NCI-H2196 (cell line): ENCODE measurements around the gene OGA.
A peak's percentile ranks its signal among the peaks of the same experiment; 100 is the strongest.
"Not testable (repeated sequence)": the region's sequence is repeated elsewhere in the genome, so short reads cannot be mapped to it uniquely, and the experiment has no call there.

ENCODE experiments used
- DNase-seq: peaks from one replicate; lab custom pipeline; 2025; ENCODE audit not compliant: unreplicated experiment; lab: John Stamatoyannopoulos, UW

Gene OGA

DNA sequence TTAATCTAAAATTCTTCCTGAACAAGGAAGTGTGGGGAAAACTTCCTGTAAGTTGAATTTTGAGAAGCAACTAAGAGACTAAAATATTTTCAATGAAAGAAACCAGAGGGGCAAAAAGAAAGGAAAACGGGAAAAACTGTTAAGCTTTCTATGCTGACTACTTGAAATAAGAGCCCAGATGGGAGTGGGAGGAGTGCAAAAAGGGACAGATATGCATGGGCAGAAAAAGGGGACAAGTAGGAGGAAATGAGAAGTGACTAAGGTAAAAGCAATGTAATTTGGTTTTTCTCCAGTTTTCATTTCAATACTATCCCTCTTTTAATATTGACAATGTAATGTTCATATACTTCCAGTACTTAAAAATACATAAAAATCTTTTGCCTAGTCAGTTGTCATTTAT lies 11.1 kb downstream of the OGA start:
- DNase-seq, result no peak

DNA sequence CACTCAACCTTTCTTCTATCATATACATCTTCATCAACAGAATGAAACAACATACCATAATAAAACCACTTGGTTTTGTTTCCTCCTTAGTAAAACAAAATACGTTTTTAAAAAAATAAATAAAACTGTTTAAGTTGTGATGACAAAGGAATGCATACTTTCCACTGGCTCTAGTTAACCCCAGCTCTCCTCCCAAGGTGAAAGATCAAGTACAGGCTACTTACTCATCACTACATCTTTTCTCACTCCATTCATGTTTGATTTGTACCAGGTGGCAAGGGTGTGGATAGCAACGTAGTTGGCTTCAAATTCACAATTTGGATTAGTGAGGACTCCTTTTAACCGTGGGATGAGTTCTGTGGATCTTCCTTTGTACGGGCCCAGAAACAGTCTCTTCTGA lies 14.7 kb downstream of the OGA start:
- DNase-seq, result no peak

DNA sequence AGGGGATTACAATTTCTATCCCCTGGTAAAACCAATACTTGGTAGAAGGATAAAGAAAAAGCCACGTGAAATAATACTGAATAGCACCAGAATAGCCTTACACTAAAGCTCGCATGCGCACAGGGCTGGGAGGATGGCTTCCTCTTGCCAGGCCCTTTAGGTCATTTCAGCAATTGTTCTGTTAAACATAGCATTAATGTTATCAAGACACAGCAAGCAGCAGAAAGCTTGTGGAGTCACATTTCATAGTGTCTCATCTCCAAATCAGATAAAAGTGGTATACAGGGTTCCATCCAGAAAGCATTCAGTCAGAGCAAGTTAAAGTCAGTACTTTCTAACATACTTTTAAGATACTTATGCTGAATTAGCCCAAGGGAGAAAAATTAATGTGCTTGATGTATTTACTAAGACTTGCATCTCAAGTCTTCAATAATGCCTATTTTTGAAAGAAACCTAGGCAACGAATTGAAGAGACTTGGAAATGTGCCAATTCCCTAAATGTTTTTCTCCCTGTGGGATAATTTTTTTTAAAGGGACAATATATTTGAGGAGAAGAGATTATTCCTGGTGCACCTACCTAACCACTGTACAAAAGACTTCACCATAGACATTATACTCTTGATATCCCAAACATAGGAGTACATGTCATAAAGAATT lies 20.7 kb downstream of the OGA start:
- no peak for DNase-seq

DNA sequence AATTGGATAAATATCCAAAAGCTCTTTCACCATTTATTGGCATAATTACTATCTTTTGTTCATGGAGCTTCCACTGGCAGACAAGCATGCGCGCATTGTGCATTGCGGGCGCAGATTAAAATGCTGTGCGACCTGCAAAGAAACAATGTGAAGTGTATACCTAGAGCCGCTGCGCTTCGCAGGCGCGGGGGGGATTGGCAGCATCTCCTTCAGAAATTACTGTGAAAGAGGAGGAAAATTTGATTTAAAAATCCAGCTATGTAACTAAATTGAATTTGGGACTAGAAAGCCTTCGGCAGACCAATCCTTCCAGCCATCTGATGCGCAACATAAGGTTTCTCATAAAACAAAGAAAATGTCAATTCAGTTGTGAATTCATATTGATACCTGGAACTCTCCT lies 24.7 kb downstream of the OGA start:
- no peak for DNase-seq

DNA sequence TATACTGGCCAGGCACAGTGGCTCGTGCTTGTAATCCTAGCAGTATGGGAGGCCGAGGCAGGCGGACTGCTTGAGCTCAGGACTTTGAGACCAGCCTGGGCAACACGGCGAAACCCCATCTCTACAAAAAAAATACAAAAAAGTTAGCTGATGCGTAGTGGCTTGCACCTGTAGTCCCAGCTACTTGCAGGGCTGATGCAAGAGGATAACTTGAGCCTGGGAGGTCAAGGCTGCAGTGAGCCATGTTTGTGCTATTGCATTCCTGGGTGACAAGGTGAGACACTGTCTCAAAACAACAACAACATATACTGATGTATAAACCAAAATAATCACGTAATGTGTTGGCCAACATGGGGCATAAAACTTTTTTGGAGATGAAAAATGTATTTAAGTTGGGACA lies 28.6 kb downstream of the OGA start:
- DNase-seq, result no peak

DNA sequence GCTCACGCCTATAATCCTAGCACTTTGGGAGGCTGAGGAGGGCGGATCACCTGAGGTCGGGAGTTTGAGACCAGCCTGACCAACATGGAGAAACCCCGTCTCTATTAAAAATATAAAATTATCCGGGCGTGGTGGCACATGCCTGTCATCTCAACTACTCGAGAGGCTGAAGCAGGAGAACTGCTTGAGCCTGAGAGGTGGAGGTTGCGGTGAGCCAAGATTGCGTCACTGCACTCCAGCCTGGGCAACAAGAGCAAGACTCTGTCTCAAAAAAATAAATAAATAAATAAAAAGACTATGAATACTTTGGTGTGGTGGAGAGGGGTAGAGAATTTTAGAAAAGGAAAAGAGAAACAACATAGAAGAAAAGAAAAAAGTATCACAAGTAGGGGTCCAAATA lies 29.0 kb downstream of the OGA start:
- not testable (repeated sequence) for DNase-seq

DNA sequence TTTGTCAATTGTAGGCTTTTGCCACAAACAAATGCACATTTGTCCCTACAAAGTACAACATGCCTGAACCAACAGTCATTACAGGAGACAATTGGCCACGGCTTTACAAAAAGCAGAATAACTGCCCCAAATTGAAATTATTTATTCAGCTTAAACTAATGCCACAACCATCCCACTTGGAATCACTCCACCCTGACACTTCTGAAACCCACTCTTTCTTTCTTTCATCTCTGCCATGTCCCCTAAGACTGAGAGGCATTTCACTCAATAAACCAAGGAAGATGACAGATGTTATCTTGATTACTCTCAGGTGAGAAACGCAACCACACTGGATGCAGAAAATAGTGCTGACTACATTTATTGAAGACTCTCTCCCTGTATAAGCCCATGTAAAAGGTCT lies 32.4 kb downstream of the OGA start:
- DNase-seq, result no peak

DNA sequence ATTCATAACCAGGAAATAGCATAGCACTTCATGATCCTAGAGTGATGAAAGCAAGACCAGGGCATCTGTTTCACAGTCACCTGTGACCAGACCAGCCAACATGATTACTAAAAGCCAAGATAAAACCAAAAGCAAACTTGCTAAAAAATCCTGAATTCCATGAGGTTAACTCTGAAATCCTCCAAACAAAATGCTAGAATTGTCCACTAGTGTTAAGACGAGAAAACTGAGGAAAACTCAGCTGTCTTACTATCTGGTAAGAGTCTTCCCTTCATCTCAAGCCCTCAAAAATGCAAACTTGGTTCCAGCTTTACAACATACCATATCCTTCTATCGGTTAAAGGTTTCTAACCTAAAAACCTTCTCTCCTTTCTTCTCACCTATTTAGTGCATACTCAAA lies 33.7 kb downstream of the OGA start:
- DNase-seq, result no peak

DNA sequence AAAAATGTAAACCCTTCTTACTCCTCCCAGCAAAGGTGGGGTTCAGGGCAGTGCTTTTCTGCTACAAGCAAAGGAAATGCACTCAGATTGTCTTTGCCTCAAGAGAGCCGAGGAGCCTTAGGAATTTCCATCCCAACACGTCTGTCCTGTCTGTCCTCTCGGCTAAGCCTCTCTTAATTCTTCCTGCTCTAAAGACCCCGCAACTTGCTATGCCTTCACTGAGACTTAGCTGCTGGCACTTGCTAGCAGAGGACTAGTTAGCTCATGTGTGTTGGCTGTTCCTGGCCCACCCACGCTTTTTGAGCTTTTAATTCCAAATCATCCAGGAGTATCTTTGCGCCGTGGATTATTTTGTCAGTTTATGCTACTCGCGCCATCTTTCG lies 34.5 kb downstream of the OGA start:
- no peak for DNase-seq

DNA sequence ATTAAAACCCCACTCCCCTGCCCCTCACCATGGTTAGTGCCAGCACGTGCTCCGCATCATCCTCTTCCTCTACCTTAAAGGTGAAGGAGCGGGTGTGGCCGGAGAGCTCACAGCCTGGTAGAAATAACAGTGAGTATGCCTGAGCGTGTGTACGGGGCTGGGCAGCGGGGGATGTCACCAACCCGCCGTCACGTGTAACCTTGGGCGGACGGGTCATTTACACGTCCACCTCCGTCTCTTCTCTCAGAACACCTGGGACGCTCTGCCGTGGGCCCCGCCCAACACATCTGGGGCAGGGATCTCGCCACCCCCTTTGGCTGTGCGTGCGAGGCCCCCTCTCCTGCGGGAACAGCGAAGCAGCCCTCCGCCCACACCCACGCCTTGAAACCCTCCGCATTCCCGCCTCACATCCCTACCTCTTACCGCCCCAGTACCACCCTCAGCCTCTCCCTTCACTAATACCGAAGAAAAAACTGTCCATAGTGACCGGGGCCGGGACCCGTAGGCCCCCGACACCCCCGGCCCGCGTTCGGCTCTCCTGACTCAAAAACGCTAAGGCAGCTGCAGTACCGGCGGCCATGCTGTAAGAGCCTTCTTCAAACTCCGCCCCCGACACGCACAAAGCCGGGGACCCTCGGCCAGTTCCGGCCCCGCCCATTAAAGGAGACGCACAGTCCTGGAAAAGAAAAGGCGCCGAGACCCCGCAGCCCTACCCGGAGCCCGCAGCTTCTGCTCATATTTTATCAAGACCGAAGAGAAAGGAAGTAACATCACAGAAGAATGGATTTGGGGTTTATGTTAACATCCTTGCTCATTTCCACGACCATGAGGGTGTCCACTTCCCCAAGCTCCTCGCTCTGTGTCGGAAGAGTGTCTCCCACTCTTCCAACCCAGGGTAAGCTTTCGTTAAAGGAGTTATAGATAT lies 35.2 kb downstream of the OGA start, which contains the start of gene NPM3:
Gene NPM3 (minus strand): TSS at position 636 of the 925 bp plus-strand sequence. CDS start 56 bp downstream, at position 580.
- peak; percentile 67 for DNase-seq

DNA sequence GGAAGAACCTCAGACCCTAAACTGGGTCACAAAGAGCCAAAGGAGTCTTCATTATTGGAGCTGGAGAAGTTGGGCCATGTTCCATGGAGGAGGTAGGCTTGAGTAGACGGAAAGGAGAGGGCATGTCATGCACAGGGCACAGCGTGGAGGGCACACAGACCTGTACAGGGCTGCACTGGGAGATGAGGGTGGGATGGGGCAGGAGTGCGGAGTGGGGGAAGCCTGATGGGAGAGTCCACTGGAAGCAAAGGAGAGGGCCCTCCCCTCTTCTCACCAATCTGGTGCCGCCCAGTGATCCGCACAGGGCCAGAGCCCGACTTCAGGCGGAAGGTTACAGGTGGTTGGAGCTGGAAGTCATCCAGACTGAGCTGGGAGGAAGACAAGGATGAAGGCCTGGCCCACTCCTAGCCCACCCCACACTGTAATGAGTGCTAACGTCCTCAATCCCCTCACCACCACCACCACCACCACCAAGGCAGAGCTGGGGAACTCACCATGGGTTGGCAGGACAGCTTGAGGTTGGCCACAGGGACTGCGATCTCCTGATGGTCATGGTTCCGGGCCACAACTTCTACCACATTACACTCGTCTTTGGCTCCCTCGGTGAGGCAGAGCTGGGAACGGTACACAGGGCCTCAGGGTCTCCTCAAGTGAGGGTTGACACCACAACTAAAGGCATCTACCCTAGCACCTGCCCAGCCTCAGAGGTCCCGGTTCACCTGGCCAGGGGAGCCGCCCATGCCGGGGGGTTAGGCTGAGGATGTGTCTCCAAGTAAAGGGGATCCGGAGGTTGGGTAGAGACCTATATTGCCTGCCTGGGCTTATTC lies 36.0 kb downstream of the OGA start:
- DNase-seq, result no peak

DNA sequence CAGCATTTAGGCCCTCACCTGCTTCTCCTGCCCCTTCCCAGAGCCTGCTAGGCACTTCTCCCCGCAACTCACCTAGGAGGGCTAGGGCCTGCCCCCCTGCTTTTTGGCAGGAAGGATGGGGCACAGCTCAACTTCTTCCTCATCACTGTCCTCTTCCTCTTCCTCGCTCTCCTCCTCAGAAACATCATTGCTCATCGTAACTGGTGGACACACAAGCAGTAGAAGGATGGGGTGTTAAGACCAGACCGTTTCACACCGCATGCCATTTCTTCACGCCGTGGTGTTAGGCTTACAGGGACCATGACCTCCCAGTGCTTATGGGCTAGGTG lies 36.6 kb downstream of the OGA start:
- DNase-seq, result no peak

DNA sequence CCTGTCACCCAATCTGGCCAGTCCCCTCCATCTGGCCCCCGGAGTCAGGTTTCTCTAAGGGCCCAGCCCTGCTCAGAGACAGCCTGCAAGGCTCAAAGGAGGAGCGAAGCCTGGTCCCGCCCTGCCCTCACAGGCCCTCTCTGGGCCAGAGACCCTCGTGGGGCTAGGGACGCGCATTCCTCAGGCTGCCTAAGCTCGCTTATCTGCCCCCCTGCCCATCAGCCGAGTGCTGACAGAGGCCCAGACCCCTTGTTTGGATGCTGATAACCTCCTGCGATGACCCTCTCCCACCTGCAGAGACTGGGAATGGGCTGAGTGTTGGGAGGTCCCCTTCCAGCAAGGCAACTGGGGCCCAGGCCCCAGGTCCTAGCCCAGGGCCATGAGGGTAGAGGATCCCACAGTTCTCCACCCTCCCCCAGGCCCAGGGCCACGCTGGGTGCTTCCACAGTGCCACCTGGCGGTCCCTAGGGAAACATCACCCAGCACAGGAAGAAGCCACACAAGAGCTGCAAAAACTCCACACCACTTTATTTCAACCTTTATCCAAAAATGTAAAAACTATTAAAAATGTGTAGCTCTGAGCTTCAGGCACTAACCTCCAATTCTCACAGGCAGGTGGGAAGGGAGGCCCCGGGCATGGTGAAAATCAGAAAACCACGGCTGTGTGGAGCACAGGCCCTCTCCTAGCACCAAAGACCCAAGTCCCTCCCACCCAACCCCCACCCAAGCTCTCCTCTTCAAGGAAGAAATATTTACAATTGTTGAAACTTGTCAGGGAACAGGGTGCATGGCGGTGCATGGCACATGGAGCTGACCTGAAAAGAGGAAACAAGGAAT lies 37.2 kb downstream of the OGA start:
- peak; percentile 39 for DNase-seq

DNA sequence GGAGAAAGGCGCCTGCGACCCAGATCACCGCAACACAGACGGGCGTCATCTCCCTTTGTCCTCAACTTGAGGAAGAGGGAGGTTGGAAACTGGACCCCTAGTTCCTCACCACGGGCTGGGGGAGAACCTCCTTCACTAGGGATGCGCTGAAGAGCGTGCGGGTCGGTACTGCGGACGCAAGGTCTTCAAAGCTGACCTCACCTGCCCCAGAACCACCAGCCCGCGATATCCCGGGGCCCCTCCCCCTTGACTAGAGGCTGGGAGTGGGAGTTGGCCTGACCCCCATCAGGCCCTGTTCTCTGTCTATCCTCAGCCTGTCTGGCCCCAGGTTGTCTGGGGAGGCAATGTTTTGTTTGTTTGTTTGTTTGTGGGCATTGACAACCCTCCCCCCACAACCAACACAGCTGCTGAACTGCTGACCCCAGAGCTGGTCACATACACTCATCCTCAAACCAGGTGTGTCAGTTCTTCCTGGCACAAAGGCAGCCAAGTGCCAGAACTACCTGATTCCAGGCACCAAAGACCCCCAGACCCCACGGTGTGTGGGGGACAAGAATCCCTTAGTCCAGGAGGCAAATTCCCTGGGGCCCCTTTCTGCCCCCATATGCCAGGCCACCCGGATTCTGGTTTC lies 37.9 kb downstream of the OGA start:
- no peak for DNase-seq

DNA sequence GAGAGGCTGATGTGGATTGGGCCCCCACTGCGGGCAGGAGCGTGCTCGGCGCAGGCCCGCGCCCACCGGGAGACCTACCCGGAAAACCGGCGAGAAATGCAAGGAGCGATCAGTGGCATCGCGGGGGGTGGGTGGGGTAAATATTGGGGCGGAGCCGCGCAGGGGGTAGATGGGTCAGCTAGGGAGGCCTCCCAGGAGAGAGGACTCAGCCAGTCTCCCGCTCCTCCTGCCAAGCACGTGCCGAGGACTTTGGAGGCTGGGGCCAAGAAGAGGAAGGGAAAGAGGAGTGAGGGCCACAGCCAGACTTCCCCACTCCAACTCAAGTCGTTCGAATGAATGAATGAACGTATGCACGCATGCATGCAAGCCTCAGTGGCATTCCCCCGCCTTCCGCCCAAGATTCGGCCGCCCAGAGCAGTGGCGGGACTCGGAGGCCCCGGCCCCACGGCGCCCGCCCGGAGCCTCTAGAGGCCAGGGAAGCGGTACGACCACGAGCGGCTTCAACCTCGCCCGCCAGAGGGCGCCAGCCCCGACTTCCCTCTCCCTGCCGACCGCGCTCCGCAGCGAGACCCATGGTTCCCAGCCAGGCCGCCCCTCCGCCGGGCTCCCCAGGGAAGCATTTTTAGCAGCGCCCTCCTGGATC lies 38.6 kb downstream of the OGA start:
- no peak for DNase-seq

DNA sequence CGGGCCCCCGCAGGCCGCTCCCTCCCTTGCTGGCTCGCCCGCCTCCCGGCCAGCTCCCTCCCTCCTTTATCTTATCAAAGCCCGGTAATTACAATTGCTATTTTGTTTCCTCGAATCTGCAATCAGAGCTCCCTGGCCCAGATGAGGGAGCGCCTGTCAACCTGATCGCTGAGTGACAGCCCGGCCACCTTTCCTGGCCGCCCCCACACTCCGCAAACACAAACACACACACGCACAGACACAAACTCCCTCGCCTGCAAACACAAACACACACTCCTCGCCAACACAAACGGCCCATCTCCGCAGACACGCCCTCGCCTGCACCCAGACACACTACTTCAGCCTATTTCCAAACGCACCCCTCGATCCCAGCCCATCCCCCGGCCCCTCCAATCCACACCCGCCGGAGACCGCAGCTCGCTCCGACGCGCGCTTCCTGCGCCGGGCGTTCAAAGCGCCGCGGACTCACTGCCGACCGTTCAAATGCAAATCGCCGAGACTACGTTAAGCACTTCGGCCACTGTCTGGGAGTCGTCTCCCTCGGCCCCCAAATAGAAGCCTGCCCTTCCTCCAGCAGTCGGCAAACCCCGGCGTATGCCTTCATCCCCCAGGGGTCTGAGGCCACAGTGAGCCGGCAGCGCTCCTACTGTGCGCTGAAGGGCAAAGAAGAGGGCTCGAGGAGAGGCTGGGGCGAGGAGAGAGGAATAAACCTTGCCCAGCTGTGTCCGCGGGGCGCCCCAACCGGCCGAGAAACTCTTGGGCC lies 39.3 kb downstream of the OGA start:
- DNase-seq, result no peak

DNA sequence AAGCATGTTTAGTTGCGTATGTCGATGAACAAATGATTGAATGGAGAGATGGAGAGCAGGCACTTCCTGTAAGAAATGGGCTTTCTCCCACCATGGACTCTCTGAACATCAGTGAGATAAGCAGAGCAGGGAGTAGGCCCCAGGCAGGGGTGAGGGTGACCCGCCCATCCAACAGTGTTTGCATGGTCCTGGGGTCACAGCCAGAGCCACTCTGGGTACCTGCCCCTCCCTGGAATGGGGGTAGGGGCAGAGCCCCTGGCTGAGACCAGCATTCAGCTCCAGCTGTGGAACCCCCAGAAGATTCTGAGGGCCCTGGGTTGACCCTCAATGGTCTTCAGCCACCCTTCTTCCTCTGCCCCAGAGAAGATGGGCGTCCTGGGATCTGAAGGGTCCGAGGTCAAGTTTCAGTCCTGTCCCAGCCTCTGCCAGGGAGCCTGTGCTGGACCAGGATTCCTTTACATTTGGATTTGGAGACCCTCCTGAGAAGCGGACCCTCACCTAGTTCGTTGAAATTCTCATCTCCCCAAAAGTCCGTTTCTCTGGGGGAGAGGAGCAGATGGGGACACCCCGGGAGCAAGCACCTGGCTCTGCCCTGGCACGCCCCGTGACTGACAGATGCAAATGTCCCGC lies 40.0 kb downstream of the OGA start:
- no peak for DNase-seq

DNA sequence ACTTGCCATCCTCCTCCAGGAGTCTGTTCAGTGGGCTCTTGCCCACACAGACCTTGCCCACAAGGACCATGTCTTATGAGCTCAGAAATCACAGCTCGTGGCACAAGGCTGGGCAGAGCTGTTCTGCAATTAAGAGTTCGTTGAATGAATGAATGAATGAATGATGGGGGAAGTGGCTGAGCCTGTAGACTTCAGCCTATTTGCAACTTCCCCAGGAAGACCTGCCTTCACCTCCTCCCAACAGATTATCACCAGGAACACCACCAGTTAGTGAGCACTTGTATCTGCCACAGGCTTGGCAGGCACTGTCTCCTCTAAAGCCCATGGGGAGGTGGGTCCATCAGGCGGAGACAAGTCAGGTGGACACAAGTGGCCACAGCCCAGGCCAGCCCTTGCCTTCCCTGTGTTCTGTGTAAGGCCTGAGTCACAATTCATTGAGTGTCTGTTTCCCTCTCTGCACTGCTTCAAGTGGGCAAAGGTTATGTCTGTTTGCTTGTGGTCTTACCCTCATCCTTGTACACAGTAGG lies 40.6 kb downstream of the OGA start:
- no peak for DNase-seq
